ENCODE data around the gene AKAP13. TPM values are rescaled to one million over a fixed set of nuclear protein-coding genes. Genes with fewer than 3 reads are reported as not detected.
A peak's percentile ranks its signal among the peaks of the same experiment; 100 is the strongest.

The AKAP13 gene
- polyA plus RNA-seq, 1 of the 3 experiments (the other 2 are of a cell fraction), result 8.4 TPM

DNA sequence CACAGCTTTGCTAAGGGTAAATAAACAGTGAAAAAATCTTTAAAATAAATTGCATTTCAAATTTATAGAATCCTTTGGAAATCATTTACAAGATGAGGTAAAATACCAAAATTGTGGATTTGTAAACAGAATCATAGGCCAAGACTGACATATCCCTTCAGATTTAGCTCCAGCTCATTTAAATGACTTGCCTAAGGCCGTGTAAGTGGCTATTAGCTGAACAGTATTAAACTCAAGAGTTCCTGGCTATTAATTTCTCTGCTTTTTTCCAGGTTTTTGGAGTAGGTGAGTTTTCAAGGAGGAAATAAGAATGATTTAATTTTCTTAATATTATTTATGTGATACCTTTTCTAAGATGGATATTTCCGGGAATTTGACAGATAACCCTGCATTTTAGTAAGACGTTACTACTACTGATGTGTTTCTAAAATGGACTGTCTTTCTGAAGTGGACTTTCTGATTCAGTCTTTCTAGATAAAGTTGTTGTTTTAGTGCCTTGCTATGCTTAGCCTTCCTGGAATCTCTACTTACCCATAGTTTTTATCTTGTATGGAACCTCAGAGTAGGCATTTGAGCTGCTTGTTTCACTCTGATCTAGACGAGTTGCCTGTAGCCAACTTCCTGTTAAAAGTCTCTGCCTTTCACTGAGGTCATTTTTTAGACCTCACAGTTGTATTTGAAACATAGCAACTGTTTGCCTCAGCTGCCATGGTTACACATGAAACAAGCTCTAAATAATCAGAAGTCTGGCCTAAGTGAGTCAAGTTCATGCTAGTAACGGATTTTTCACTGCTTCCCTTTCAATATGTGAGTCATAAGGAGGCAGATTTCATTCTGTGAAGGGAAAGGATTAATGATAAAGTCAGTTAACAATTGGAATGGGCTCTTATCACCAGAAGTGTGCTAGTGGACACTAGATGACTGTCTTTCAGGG is 287.4 kb downstream of the AKAP13 start:
- peak overlapping the region; percentile 76 to 97 for H3K27ac ChIP-seq (ENCODE audit: low read depth in 2 of 2, low read length in 1 of 2)
- H3K9ac ChIP-seq, result peak overlapping the region; percentile 70
- DNase-seq, result no peak
- 25% methylated on average over 5 of the region's 5 CpGs for WGBS (ENCODE audit: low lambda C conversion rate)
- CTCF ChIA-PET, result interaction anchor here (1.1 kb wide), 3 partner anchors 9 to 91 kb away, joined by 3 read pairs; no protein-coding TSS in a partner anchor
- no peaks in the 10 kb centered on the region for H3K9me2 ChIP-seq
- H3K9me3 ChIP-seq, result no peaks in the 10 kb centered on the region
- no peaks in the 10 kb centered on the region for H3K79me2 ChIP-seq (ENCODE audit: insufficient read depth)
- H3K4me3 ChIP-seq (ENCODE audit: low read depth in 2 of 2, low read length in 1 of 2), result peak overlapping the region in 1 of 2 experiments; percentile 2; a peak in 1 of 4 replicates
- POLR2A ChIA-PET, result no interaction called here
- H3F3A ChIP-seq (replicated peaks; ENCODE audit: insufficient read depth), result peaks cover 27% of the 10 kb centered on the region
- H3K27me3 ChIP-seq (ENCODE audit: insufficient read depth), result no peaks in the 10 kb centered on the region
- H4K20me1 ChIP-seq (ENCODE audit: insufficient read depth), result no peaks in the 10 kb centered on the region
- no peak overlapping the region for H2AFZ ChIP-seq (ENCODE audit: low read depth)
- H3K36me3 ChIP-seq (replicated peaks in 1 of 2; ENCODE audit: control insufficient read depth in 1 of 2, insufficient read depth in 2 of 2, low read length in 1 of 2), result peaks cover 29 to 42% of the 10 kb centered on the region in 2 experiments
- H3K4me2 ChIP-seq, result peak overlapping the region; percentile 42; the same call in 1 of the 2 replicates
- H3K4me1 ChIP-seq (ENCODE audit: control insufficient read depth in 1 of 2, insufficient read depth in 2 of 2, low read depth in 1 of 2, low read length in 1 of 2), result peaks cover 0 to 15% of the 10 kb centered on the region in 2 experiments; a peak in 2 of 4 replicates
- TF ChIP-seq GATA2 (CRISPR knock-in tag; IDR thresholded peaks at IDR 0.05) (no peak), SMC3 (IDR thresholded peaks at IDR 0.05; ENCODE audit: low read depth, low read length) (no peak), FOSL2 (IDR thresholded peaks at IDR 0.05; ENCODE audit: borderline replicate concordance, low read depth) (peak; percentile 91), ELF1 (IDR thresholded peaks at IDR 0.05) (peak; percentile 62), FOXJ3 (CRISPR knock-in tag; IDR thresholded peaks at IDR 0.05) (no peak), RAD21 (IDR thresholded peaks at IDR 0.05; ENCODE audit: low read length) (no peak), RCOR1 (IDR thresholded peaks at IDR 0.05; ENCODE audit: low read length) (no peak), MAX (IDR thresholded peaks at IDR 0.05; ENCODE audit: low read depth) (no peak; the same call in 1 of the 2 replicates), USF1 (IDR thresholded peaks at IDR 0.05; ENCODE audit: borderline replicate concordance, low read depth) (no peak), EZH2phosphoT487 (IDR thresholded peaks at IDR 0.05; ENCODE audit: borderline replicate concordance, low read depth) (no peak), GABPA (IDR thresholded peaks at IDR 0.05; ENCODE audit: low read depth) (no peak), REST (IDR thresholded peaks at IDR 0.05; ENCODE audit: low read depth, low read length) (no peak), CHD2 (IDR thresholded peaks at IDR 0.05; ENCODE audit: low read length, partially characterized antibody) (no peak), SIN3A (IDR thresholded peaks at IDR 0.05; ENCODE audit: borderline replicate concordance, low read depth, low read length) (no peak), NRF1 (IDR thresholded peaks at IDR 0.05; ENCODE audit: low read depth, low read length) (no peak), NFIC (IDR thresholded peaks at IDR 0.05; ENCODE audit: borderline replicate concordance) (0 out of 2 replicates have a peak, but pooled peaks have one; percentile 22), YY1 (IDR thresholded peaks at IDR 0.05; ENCODE audit: low read depth) (no peak), TAF1 (IDR thresholded peaks at IDR 0.05; ENCODE audit: borderline replicate concordance, low read depth, low read length) (no peak), ZBTB33 (IDR thresholded peaks at IDR 0.05; ENCODE audit: borderline replicate concordance, low read depth) (peak; percentile 36; the same call in 1 of the 2 replicates), EP300 (IDR thresholded peaks at IDR 0.05; ENCODE audit: borderline replicate concordance in 1 of 2, low read depth in 1 of 2, low read length in 1 of 2) (peak in 1 of 2 experiments; percentile 74; a peak in 1 of 4 replicates), TCF12 (IDR thresholded peaks at IDR 0.05) (peak; percentile 81), MXI1 (IDR thresholded peaks at IDR 0.05; ENCODE audit: low read depth, low read length) (no peak)
- TF ChIP-seq, protein P1, sequence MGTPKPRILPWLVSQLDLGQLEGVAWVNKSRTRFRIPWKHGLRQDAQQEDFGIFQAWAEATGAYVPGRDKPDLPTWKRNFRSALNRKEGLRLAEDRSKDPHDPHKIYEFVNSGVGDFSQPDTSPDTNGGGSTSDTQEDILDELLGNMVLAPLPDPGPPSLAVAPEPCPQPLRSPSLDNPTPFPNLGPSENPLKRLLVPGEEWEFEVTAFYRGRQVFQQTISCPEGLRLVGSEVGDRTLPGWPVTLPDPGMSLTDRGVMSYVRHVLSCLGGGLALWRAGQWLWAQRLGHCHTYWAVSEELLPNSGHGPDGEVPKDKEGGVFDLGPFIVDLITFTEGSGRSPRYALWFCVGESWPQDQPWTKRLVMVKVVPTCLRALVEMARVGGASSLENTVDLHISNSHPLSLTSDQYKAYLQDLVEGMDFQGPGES (IDR thresholded peaks at IDR 0.05; ENCODE audit: low read depth, low read length), result no peak

All from SK-N-SH (cell line).